Measurements from ENCODE around the gene ZNF511. TPM values are rescaled to one million over a fixed set of nuclear protein-coding genes. Genes with fewer than 3 reads are reported as not detected.
A peak's percentile ranks its signal among the peaks of the same experiment; 100 is the strongest.

Gene ZNF511
- total and polyA plus RNA-seq, 2 of the 4 experiments (the other 2 are of a cell fraction), result 13.6 to 32.6 TPM

DNA sequence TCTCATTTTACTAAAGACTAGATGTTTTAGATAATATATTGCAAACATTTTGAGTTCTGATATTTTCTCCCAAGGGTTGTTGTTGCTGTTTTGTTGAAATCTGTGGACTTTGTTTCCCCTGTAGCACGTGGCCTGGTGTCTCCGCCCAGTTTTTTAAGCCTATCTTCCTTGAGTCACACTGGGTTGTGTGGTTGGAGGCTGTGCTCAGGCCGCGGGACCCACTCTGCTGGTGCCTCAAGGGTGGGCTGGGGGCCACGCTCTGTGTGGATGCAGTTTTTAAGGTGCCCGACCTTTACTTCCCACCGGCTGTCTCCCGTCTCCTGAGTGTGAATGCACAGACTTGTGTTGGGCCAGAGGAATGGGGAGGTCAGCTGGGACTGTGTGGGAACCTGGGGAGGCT is 34.2 kb downstream of the ZNF511 start:
- no peaks in the 10 kb centered on the region for H3K36me3 ChIP-seq (ENCODE audit: control insufficient read depth, insufficient read depth, low read length)
- ATAC-seq (ENCODE audit: low read depth) (no peak), DNase-seq (no peak)
- no peaks in the 10 kb centered on the region for H3K9me3 ChIP-seq (ENCODE audit: control insufficient read depth, insufficient read depth, low read length)
- H3K56ac ChIP-seq (ENCODE audit: extremely low read depth, insufficient read depth, low read length), result no peak overlapping the region
- CTCF ChIA-PET, result no interaction called here
- no peak overlapping the region for H3K14ac ChIP-seq (replicated peaks; ENCODE audit: low read depth, low read length)
- peaks cover 20% of the 10 kb centered on the region for H3K27me3 ChIP-seq (ENCODE audit: control insufficient read depth, insufficient read depth, low read length)
- in situ Hi-C loops (cut with MboI; ENCODE audit: low sequenced_read_pairs), result no loop called here
- no peak overlapping the region for H3K4me2 ChIP-seq (ENCODE audit: low read depth, low read length)
- H3K27ac ChIP-seq (ENCODE audit: insufficient read depth, low read length), result no peak overlapping the region
- no peak overlapping the region for H3K4ac ChIP-seq (ENCODE audit: low read depth, low read length)
- H3K4me1 ChIP-seq (ENCODE audit: control insufficient read depth, insufficient read depth, low read length), result no peaks in the 10 kb centered on the region
- H2BK15ac ChIP-seq (ENCODE audit: low read depth, low read length), result no peak overlapping the region
- no peak overlapping the region for H2BK5ac ChIP-seq (ENCODE audit: low read depth, low read length, poor library complexity, severe bottlenecking)
- no peak overlapping the region for H3K9ac ChIP-seq (ENCODE audit: low read depth, low read length)
- no peaks in the 10 kb centered on the region for H3K79me1 ChIP-seq (ENCODE audit: low read depth in 1 of 2, low read length in 2 of 2)
- H2AFZ ChIP-seq (replicated peaks; ENCODE audit: low read length, poor library complexity), result no peak overlapping the region
- no peak overlapping the region for H2BK20ac ChIP-seq (ENCODE audit: low read depth, low read length)
- H3K18ac ChIP-seq (ENCODE audit: low read depth, low read length), result no peak overlapping the region
- no peak overlapping the region for H4K91ac ChIP-seq (ENCODE audit: insufficient read depth, low read depth, low read length)
- WGBS, 2 experiments (ENCODE audit: extremely low coverage in 2 of 2, insufficient read length in 1 of 2), result no CpG with 5 or more reads among the region's 8 CpGs
- no peak overlapping the region for H2BK120ac ChIP-seq (ENCODE audit: low read depth, low read length)
- no peak overlapping the region for H2AK5ac ChIP-seq (ENCODE audit: low read depth, low read length)
- no peaks in the 10 kb centered on the region for H3K9me1 ChIP-seq (ENCODE audit: insufficient read depth, low read length)
- no TSS peak for BruUV-seq (replicated peaks)
- dilution Hi-C loops (cut with HindIII; ENCODE audit: low sequenced_read_pairs, unreplicated experiment), result no loop called here
- TF ChIP-seq FOS (IDR thresholded peaks at IDR 0.05; ENCODE audit: low read depth, low read length) (no peak), MXI1 (IDR thresholded peaks at IDR 0.05; ENCODE audit: borderline replicate concordance, low read depth, low read length) (no peak), CEBPB (IDR thresholded peaks at IDR 0.05; ENCODE audit: low read depth, low read length) (no peak), RCOR1 (IDR thresholded peaks at IDR 0.05; ENCODE audit: insufficient replicate concordance, low read length) (no peak), MAZ (IDR thresholded peaks at IDR 0.05; ENCODE audit: borderline replicate concordance, low read depth, low read length) (no peak), SMC3 (IDR thresholded peaks at IDR 0.05; ENCODE audit: low read depth, low read length) (no peak), POLR2A (IDR thresholded peaks at IDR 0.05; ENCODE audit: low read depth, low read length) (no peak), BHLHE40 (IDR thresholded peaks at IDR 0.05; ENCODE audit: low read depth, low read length) (no peak), RFX5 (IDR thresholded peaks at IDR 0.05; ENCODE audit: low read depth, low read length) (no peak), RAD21 (IDR thresholded peaks at IDR 0.05; ENCODE audit: low read length) (no peak), CHD1 (IDR thresholded peaks at IDR 0.05; ENCODE audit: low read depth, low read length) (no peak), MAFK (IDR thresholded peaks at IDR 0.05; ENCODE audit: low read depth, low read length) (no peak), NFE2L2 (IDR thresholded peaks at IDR 0.05; ENCODE audit: low read depth, low read length) (no peak)
- TF ChIP-seq, protein P1, sequence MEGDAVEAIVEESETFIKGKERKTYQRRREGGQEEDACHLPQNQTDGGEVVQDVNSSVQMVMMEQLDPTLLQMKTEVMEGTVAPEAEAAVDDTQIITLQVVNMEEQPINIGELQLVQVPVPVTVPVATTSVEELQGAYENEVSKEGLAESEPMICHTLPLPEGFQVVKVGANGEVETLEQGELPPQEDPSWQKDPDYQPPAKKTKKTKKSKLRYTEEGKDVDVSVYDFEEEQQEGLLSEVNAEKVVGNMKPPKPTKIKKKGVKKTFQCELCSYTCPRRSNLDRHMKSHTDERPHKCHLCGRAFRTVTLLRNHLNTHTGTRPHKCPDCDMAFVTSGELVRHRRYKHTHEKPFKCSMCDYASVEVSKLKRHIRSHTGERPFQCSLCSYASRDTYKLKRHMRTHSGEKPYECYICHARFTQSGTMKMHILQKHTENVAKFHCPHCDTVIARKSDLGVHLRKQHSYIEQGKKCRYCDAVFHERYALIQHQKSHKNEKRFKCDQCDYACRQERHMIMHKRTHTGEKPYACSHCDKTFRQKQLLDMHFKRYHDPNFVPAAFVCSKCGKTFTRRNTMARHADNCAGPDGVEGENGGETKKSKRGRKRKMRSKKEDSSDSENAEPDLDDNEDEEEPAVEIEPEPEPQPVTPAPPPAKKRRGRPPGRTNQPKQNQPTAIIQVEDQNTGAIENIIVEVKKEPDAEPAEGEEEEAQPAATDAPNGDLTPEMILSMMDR (conservative IDR thresholded peaks at IDR 0.05; ENCODE audit: low read depth, low read length), result no peak
- TF ChIP-seq, protein P2, sequence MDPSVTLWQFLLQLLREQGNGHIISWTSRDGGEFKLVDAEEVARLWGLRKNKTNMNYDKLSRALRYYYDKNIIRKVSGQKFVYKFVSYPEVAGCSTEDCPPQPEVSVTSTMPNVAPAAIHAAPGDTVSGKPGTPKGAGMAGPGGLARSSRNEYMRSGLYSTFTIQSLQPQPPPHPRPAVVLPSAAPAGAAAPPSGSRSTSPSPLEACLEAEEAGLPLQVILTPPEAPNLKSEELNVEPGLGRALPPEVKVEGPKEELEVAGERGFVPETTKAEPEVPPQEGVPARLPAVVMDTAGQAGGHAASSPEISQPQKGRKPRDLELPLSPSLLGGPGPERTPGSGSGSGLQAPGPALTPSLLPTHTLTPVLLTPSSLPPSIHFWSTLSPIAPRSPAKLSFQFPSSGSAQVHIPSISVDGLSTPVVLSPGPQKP (IDR thresholded peaks at IDR 0.05; ENCODE audit: borderline replicate concordance, low read depth, low read length), result no peak
- TF ChIP-seq, protein P3, sequence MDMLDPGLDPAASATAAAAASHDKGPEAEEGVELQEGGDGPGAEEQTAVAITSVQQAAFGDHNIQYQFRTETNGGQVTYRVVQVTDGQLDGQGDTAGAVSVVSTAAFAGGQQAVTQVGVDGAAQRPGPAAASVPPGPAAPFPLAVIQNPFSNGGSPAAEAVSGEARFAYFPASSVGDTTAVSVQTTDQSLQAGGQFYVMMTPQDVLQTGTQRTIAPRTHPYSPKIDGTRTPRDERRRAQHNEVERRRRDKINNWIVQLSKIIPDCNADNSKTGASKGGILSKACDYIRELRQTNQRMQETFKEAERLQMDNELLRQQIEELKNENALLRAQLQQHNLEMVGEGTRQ (IDR thresholded peaks at IDR 0.05; ENCODE audit: low read depth, low read length), result no peak
- H4K5ac ChIP-seq (ENCODE audit: low read depth, low read length), result no peak overlapping the region
- H3K23ac ChIP-seq (ENCODE audit: low read depth, low read length), result no peak overlapping the region
- H4K8ac ChIP-seq (ENCODE audit: low read depth in 2 of 2, low read length in 2 of 2), result no peak overlapping the region
- POLR2A ChIA-PET (ENCODE audit: unreplicated experiment), result no interaction called here
- peak overlapping the region; percentile 16 for H2AK9ac ChIP-seq (replicated peaks; ENCODE audit: low read depth, low read length, poor library complexity)
- H4K20me1 ChIP-seq (ENCODE audit: insufficient read depth, low read length), result no peaks in the 10 kb centered on the region
- H3K4me3 ChIP-seq (ENCODE audit: insufficient read depth, low read depth, low read length), result no peak overlapping the region
- intact Hi-C loops (cut with micrococcal nuclease), result no loop called here
